Left ventricle myocardium inferior (tissue), 1 donor: Measurements from ENCODE around the gene IL17RE. TPM values are rescaled to one million over a fixed set of nuclear protein-coding genes. Genes with fewer than 3 reads are reported as not detected.
"Not testable (repeated sequence)": the region's sequence is repeated elsewhere in the genome, so short reads cannot be mapped to it uniquely, and the experiment has no call there.

Experiments used
- DNase-seq: peaks from one replicate; pipeline ENCODE4 v3.0.0-alpha.2; 2020
- H3K27ac ChIP-seq: fragments of 200-600 bp; replicated peaks from 2 replicates; pipeline ENCODE4 v1.8.0; 2021
- H3K27me3 ChIP-seq: fragments of 200-600 bp; 2 replicates; pipeline ENCODE4 v1.8.0; 2021; ENCODE audit warnings: low read depth
- H3K36me3 ChIP-seq: fragments of 200-600 bp; 2 replicates; pipeline ENCODE4 v1.8.0; 2021
- H3K4me1 ChIP-seq: fragments of 200-600 bp; 2 replicates; pipeline ENCODE4 v1.8.0; 2021
- H3K4me3 ChIP-seq: fragments of 200-600 bp; 2 replicates; pipeline ENCODE4 v1.8.0; 2021; ENCODE audit warnings: mild to moderate bottlenecking, moderate library complexity
- H3K9me3 ChIP-seq: fragments of 200-600 bp; replicated peaks from 2 replicates; pipeline ENCODE4 v1.8.0; 2021
- intact Hi-C: fragments of 100-400 bp; cut with micrococcal nuclease; formaldehyde crosslinking; loops from one replicate; pipeline ENCODE4 v1.11.0; 2022
- total RNA-seq: library from RNA; stranded (reverse); fragmentation: NEBNext Ultra II Directional; extraction: Animal tissue kit (Norgen Biotek cat#: 25700); gene quantifications from one replicate; pipeline ENCODE4 v1.2.1, GENCODE V29; 2021
- TF ChIP-seq, protein P1 (sequence below): fragments of 200-600 bp; IDR thresholded peaks from 2 replicates; pipeline ENCODE4 v1.8.0; 2021; ENCODE audit warnings: antibody characterized with exemption, mild to moderate bottlenecking, borderline replicate concordance
- donor health status: DM: no; HTN: yes; CAD: no; lungs with severe emphysema.

Gene IL17RE
- total RNA-seq, 1 donor from 2014 or later, result 0.58 TPM

DNA sequence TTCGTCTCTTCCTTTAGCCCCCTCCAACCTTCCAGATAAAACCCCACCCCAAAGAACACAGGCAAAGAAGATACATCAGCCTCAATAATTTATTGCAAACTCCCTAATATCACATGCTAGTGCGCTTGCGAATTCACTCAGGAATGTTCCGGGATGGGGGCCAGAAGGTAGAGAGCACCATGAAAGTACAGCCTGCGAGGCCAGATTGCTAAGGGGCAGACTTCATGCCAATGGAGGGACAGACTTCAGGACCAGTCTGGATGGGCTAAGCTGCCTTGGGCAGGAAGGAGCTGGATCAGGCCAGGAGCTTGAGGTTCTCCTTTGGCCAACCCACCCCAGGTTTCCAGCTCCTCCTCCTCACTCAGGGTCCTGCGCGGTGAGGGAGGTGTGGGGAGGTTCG, 36.0 kb upstream of the IL17RE start:
- Histone ChIP-seq H3K9me3 (no peaks in the 10 kb centered on the region), H3K27ac (no peak overlapping the region), H3K4me1 (peaks cover 23% of the 10 kb centered on the region), H3K36me3 (no peaks in the 10 kb centered on the region), H3K27me3 (no peaks in the 10 kb centered on the region), H3K4me3 (no peak overlapping the region)
- DNase-seq, result no peak
- intact Hi-C loops, result no loop called here
- TF ChIP-seq, protein P1, sequence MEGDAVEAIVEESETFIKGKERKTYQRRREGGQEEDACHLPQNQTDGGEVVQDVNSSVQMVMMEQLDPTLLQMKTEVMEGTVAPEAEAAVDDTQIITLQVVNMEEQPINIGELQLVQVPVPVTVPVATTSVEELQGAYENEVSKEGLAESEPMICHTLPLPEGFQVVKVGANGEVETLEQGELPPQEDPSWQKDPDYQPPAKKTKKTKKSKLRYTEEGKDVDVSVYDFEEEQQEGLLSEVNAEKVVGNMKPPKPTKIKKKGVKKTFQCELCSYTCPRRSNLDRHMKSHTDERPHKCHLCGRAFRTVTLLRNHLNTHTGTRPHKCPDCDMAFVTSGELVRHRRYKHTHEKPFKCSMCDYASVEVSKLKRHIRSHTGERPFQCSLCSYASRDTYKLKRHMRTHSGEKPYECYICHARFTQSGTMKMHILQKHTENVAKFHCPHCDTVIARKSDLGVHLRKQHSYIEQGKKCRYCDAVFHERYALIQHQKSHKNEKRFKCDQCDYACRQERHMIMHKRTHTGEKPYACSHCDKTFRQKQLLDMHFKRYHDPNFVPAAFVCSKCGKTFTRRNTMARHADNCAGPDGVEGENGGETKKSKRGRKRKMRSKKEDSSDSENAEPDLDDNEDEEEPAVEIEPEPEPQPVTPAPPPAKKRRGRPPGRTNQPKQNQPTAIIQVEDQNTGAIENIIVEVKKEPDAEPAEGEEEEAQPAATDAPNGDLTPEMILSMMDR, result no peak

DNA sequence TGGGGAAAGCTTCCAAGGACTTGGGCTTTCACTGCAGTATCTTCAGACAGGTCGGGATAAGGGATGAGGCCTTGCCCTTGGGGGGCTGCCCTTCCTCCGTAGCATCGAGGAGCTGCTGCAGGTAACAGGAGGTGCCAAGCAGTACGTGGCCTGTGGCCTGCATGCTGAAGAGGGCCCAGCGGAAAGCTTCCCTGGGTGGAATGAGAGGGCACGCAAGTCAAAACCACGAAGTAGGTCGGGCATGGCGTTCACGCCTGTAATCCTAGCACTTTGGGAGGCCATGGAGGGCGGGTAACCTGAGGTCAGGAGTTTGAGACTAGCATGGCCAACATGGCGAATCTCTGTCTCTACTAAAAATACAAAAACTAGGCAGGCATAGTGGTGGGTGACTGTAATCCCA, 35.5 kb upstream of the IL17RE start:
- DNase-seq, result no peak

DNA sequence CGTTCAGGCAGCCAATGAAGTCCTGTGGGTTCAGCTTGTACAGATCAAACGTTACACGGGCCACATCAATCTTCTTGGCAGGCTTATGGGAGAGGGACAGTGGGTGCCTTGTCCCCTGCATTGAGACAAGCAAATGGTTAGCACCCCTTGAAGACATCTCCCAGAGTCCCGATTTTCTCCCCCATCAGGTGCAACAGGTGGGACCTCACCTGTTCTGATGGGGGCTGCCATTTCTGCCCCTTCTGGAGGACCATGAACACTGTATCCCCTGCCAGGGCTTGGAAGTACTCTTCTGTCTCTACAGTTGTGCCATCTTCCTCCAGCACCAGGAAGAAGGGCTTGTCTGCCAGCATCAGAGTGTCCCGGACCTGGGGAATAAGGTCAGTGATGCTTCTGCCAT, 32.7 kb upstream of the IL17RE start:
- Histone ChIP-seq H3K36me3 (no peaks in the 10 kb centered on the region), H3K27me3 (no peaks in the 10 kb centered on the region), H3K27ac (no peak overlapping the region), H3K4me3 (no peak overlapping the region), H3K9me3 (no peaks in the 10 kb centered on the region), H3K4me1 (peaks cover 2% of the 10 kb centered on the region)
- DNase-seq, result no peak
- TF ChIP-seq, protein P1, result no peak
- intact Hi-C loops, result no loop called here

More for the DNA sequence above, 35.5 kb upstream of the IL17RE start:
- Histone ChIP-seq H3K36me3 (no peaks in the 10 kb centered on the region), H3K27me3 (no peaks in the 10 kb centered on the region), H3K27ac (no peak overlapping the region), H3K4me1 (peaks cover 23% of the 10 kb centered on the region), H3K9me3 (no peaks in the 10 kb centered on the region), H3K4me3 (no peak overlapping the region)
- intact Hi-C loops, result no loop called here
- TF ChIP-seq, protein P1, result no peak

DNA sequence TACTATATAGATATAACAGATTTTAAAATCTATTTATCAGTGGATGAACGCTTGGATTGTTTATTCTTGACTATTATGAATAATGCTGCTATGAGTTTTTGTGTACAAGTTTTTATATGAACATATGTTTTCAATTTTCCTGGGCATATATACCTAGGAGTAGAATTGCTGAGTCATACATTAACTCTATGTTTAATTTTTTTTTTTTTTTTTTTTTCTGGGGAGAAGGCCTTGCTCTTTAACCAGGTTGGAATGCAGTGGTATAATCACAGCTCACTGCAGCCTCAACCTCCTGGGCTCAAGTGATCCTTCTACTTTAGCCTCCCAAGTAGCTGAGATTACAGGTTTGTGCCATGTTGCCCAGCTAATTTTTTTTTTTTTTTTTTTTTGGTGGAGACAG, 31.7 kb upstream of the IL17RE start:
- Histone ChIP-seq H3K36me3 (no peaks in the 10 kb centered on the region), H3K27me3 (no peaks in the 10 kb centered on the region), H3K27ac (no peak overlapping the region), H3K4me1 (no peaks in the 10 kb centered on the region), H3K9me3 (no peaks in the 10 kb centered on the region), H3K4me3 (no peak overlapping the region)
- no peak for DNase-seq
- intact Hi-C loops, result no loop called here
- TF ChIP-seq, protein P1, result no peak

DNA sequence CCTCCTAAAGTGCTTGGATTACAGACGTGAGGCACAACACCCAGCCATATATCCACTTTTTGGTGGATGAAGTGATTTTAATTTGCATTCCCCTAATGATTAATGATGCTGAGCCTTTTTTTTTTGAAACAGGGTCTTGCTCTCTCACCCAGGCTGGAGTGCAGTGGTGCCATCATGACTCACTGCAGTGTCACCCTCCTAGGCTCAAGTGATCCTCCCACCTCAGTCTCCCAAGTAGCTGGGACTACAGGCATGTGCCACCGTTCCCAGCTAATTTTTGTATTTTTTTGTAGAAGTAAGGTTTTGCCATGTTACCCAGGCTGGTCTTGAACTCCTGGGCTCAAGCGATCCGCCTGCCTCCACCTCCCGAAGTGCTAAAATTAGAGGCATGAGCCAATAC, 30.6 kb upstream of the IL17RE start:
- H3K36me3 ChIP-seq, H3K27ac ChIP-seq, intact Hi-C loops, DNase-seq, H3K9me3 ChIP-seq, H3K4me1 ChIP-seq, H3K4me3 ChIP-seq, H3K27me3 ChIP-seq: not testable (repeated sequence)

DNA sequence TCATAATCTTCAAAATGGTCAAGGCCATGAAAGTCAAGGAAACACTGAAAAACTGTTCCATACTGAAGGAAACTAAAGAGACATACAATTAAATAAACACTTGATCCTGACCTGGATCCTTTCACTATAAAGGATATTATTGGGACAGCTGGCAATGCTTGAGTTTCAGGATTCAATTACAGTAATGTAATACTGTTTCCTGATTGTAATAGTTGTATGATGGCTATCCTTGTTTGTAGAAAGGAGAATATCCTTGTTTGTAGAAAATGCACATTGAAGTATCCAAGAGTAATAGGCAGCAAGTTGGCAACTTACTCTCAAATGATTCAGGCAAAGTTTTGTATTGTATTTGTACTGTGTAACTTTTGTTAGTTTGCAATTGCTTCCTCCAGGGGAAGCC, 27.2 kb upstream of the IL17RE start:
- no peak overlapping the region for H3K4me3 ChIP-seq
- TF ChIP-seq, protein P1, result no peak
- DNase-seq, result no peak
- intact Hi-C loops, result no loop called here
- no peak overlapping the region for H3K27ac ChIP-seq
- H3K36me3 ChIP-seq, result no peaks in the 10 kb centered on the region
- H3K27me3 ChIP-seq, result no peaks in the 10 kb centered on the region
- H3K9me3 ChIP-seq, result no peaks in the 10 kb centered on the region
- H3K4me1 ChIP-seq, result no peaks in the 10 kb centered on the region

DNA sequence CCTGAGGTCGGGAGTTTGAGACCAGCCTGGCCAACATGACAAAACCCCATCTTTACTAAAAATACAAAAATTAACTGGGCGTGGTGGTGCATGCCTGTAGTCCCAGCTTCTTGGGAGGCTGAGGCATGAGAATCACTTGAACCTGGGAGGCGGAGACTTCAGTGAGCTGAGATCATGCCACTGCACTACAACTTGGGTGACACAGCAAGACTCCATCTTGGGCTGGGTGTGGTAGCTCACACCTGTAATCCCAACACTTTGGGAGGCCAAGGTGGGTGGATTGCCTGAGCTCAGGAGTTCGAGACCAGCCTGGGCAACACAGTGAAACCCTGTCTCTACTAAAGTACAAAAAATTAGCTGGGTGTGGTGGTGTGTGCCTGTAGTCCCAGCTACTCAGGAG, 26.4 kb upstream of the IL17RE start:
- H3K36me3 ChIP-seq, DNase-seq, H3K27me3 ChIP-seq, H3K4me3 ChIP-seq, intact Hi-C loops, H3K27ac ChIP-seq, H3K9me3 ChIP-seq, H3K4me1 ChIP-seq: not testable (repeated sequence)
